ENCODE measurements around the gene ASTN1.

Gene ASTN1

GRCh38 chr1:177124577-177125278, 39.8 kb downstream of the ASTN1 start:
- TF ChIP-seq, protein P1, sequence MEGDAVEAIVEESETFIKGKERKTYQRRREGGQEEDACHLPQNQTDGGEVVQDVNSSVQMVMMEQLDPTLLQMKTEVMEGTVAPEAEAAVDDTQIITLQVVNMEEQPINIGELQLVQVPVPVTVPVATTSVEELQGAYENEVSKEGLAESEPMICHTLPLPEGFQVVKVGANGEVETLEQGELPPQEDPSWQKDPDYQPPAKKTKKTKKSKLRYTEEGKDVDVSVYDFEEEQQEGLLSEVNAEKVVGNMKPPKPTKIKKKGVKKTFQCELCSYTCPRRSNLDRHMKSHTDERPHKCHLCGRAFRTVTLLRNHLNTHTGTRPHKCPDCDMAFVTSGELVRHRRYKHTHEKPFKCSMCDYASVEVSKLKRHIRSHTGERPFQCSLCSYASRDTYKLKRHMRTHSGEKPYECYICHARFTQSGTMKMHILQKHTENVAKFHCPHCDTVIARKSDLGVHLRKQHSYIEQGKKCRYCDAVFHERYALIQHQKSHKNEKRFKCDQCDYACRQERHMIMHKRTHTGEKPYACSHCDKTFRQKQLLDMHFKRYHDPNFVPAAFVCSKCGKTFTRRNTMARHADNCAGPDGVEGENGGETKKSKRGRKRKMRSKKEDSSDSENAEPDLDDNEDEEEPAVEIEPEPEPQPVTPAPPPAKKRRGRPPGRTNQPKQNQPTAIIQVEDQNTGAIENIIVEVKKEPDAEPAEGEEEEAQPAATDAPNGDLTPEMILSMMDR (IDR thresholded peaks at IDR 0.05; ENCODE audit: control insufficient read depth, insufficient read depth, low read depth, low read length, missing control alignments) = no peak
- H3K4me3 ChIP-seq (ENCODE audit: control insufficient read depth, low read depth, low read length) = no peak overlapping the region
- no peak for DNase-seq (ENCODE audit: low read depth)

DNA sequence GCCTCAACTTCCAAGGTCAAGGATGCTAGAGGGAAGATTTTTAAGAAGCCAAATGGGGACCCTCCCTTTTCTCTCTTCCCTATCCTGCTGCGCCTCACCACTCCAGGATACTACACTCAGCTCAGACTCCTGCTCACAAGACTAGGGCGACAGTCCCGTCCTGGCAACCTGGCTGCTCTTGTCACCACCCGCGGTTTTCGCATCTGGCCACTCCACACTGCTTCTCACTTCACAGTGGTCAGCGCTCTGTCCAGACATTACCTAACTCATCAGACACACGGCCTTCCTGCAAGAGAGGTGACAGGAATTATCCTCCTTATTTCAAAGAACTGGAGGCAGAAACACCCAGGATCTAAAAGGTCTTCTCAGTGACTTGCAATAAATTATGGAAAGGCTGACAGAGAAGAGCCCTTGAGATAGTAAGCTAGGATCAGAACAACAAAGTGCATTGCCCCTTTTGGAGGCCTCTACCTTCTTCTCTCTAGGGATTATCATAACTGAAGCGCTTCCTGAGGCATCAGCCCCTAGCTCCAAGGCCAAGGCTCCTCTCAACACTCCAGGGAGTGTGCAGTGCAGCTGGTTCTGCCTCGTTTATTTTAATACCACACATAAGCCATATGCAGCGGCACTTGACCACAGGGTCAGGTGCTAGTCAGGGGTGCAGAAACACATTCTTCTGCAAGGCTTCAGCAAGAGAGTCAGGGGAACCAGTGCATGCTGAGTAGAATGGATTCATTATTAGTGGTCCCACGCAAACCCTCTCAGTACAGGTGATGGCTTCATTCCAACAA, 41.9 kb downstream of the ASTN1 start:
- no peak for DNase-seq (ENCODE audit: low read depth)
- no peak overlapping the region for H3K4me3 ChIP-seq (ENCODE audit: control insufficient read depth, low read depth, low read length)
- TF ChIP-seq, protein P1 (IDR thresholded peaks at IDR 0.05; ENCODE audit: control insufficient read depth, insufficient read depth, low read depth, low read length, missing control alignments) = no peak

DNA sequence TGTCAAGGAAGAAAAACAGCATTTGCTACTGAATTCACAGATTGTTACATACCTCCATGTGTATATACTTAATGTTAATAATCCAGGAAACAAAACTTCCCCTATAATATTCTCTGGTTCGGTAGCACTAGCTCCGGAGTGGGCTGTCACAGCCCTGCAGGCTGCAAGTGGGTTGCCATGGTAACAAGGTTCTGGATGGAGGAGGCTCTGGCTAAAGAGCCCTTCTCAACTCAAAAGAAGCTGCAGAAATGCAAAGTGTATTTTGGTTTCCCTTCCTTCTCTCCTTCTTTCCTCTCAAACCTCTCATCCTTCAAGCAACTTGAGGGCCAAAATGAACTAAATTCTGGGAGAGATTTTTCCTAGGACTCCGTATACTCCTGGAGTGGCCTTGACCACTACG, 45.2 kb downstream of the ASTN1 start:
- TF ChIP-seq, protein P1 (IDR thresholded peaks at IDR 0.05; ENCODE audit: control insufficient read depth, insufficient read depth, low read depth, low read length, missing control alignments) = no peak
- H3K4me3 ChIP-seq (ENCODE audit: control insufficient read depth, low read depth, low read length) = no peak overlapping the region
- no peak for DNase-seq (ENCODE audit: low read depth)

- TF ChIP-seq, protein P1 (IDR thresholded peaks at IDR 0.05; ENCODE audit: control insufficient read depth, insufficient read depth, low read depth, low read length, missing control alignments) = no peak
- H3K4me3 ChIP-seq (ENCODE audit: control insufficient read depth, low read depth, low read length) = no peak overlapping the region
- no peak for DNase-seq (ENCODE audit: low read depth)
Observed at GRCh38 chr1:177118901-177119300, 45.6 kb downstream of the ASTN1 start.

- TF ChIP-seq, protein P1 (IDR thresholded peaks at IDR 0.05; ENCODE audit: control insufficient read depth, insufficient read depth, low read depth, low read length, missing control alignments) = no peak
- no peak for DNase-seq (ENCODE audit: low read depth)
- no peak overlapping the region for H3K4me3 ChIP-seq (ENCODE audit: control insufficient read depth, low read depth, low read length)
Observed at GRCh38 chr1:177116941-177117340, 47.6 kb downstream of the ASTN1 start.

GRCh38 chr1:177106614-177107365, 57.7 kb downstream of the ASTN1 start:
- TF ChIP-seq, protein P1 (IDR thresholded peaks at IDR 0.05; ENCODE audit: control insufficient read depth, insufficient read depth, low read depth, low read length, missing control alignments) = no peak
- no peak for DNase-seq (ENCODE audit: low read depth)
- H3K4me3 ChIP-seq (ENCODE audit: control insufficient read depth, low read depth, low read length) = no peak overlapping the region

Data from AG09309 (cell line).